H1 (cell line): ENCODE results near the gene UFSP2. TPM values are rescaled to one million over a fixed set of nuclear protein-coding genes. Genes with fewer than 3 reads are reported as not detected.

Experiments used
- CTCF ChIA-PET: fragments of 300-600 bp; sonication (Branson Sonifier 250); formaldehyde crosslinking; loops from one replicate; lab custom pipeline; 2021; ENCODE audit not compliant: partially characterized antibody; lab: Charles Lee
- POLR2A ChIA-PET: fragments of 300-600 bp; sonication (Branson Sonifier 250); formaldehyde crosslinking; loops from one replicate; lab custom pipeline; 2021; ENCODE audit warnings: inconsistent platforms; ENCODE audit not compliant: partially characterized antibody; lab: Charles Lee
- DNase-seq, 2 experiments: peaks; one replicate each; pipeline versions ENCODE4 v3.0.0 to v3.0.0-alpha.2; 2010 to 2022; ENCODE audit warnings: low spot score in 2 of 2, low read depth in 1 of 2, mixed read lengths in 1 of 2
- FAIRE-seq: peaks from 2 replicates; lab custom pipeline; 2011; peaks lifted over from hg19 to GRCh38; lab: Jason Lieb, UNC
- H2AFZ ChIP-seq: 2 replicates; pipeline ENCODE4 v1.8.1; 2012; ENCODE audit warnings: low read length, inconsistent platforms
- H2AK5ac ChIP-seq: 2 replicates; pipeline ENCODE4 v1.6.1; 2013; ENCODE audit warnings: low read depth, low read length
- H2BK120ac ChIP-seq: replicated peaks from 2 replicates; pipeline ENCODE3; 2013; ENCODE audit warnings: low read depth, low read length, inconsistent platforms
- H2BK12ac ChIP-seq: 2 replicates; pipeline ENCODE4 v1.6.1; 2013; ENCODE audit warnings: low read depth, low read length
- H2BK15ac ChIP-seq: 2 replicates; pipeline ENCODE4 v1.6.1; 2013; ENCODE audit warnings: low read length
- H2BK20ac ChIP-seq: 2 replicates; pipeline ENCODE4 v1.6.1; 2013; ENCODE audit warnings: low read length
- H2BK5ac ChIP-seq: 2 replicates; pipeline ENCODE4 v1.6.1; 2013; ENCODE audit warnings: low read depth, low read length
- H3K14ac ChIP-seq: 2 replicates; pipeline ENCODE4 v1.6.1; 2013; ENCODE audit warnings: inconsistent platforms; ENCODE audit not compliant: insufficient read length
- H3K18ac ChIP-seq: 2 replicates; pipeline ENCODE4 v1.6.1; 2013; ENCODE audit warnings: low read length; ENCODE audit errors: extremely low read depth
- H3K23ac ChIP-seq: 2 replicates; pipeline ENCODE4 v1.6.1; 2013; ENCODE audit warnings: inconsistent platforms; ENCODE audit not compliant: insufficient read length
- H3K23me2 ChIP-seq: 2 replicates; pipeline ENCODE4 v1.6.1; 2013; ENCODE audit warnings: low read depth, low read length
- H3K27ac ChIP-seq: 2 replicates; pipeline ENCODE4 v1.6.1; 2011; ENCODE audit warnings: low read depth, low read length, inconsistent platforms
- H3K27me3 ChIP-seq, 4 experiments: replicated peaks in 1 of 4; 1 replicate in 1 of 4; 2 replicates in 3 of 4; pipeline versions ENCODE4 v1.6.1 to v1.8.1; 2011 to 2013; ENCODE audit warnings: low read length in 3 of 4, mild to moderate bottlenecking in 3 of 4, inconsistent platforms in 2 of 4, mixed read lengths in 2 of 4, moderate library complexity in 1 of 4; ENCODE audit not compliant: control insufficient read depth in 3 of 4, insufficient read depth in 3 of 4; ENCODE audit errors: extremely low read depth in 1 of 4
- H3K36me3 ChIP-seq, 4 experiments: 2 replicates each; pipeline versions ENCODE4 v1.6.1 to v1.8.1; 2011 to 2013; ENCODE audit warnings: mild to moderate bottlenecking in 4 of 4, low read length in 3 of 4, moderate library complexity in 2 of 4, control low read depth in 1 of 4, inconsistent platforms in 1 of 4; ENCODE audit not compliant: insufficient read depth in 4 of 4, control insufficient read depth in 2 of 4
- H3K4ac ChIP-seq: replicated peaks from 2 replicates; pipeline ENCODE3; 2013; ENCODE audit warnings: low read length, low read depth, mixed read lengths, inconsistent platforms; ENCODE audit not compliant: insufficient read length
- H3K4me1 ChIP-seq, 4 experiments: replicated peaks in 1 of 4; 1 replicate in 1 of 4; 2 replicates in 3 of 4; pipeline versions ENCODE4 v1.6.1 to v1.8.1; 2011 to 2013; ENCODE audit warnings: low read length in 3 of 4, inconsistent platforms in 2 of 4, mixed read lengths in 1 of 4; ENCODE audit not compliant: insufficient read depth in 4 of 4, control insufficient read depth in 3 of 4
- H3K4me2 ChIP-seq, 2 experiments: 2 replicates each; pipeline versions ENCODE4 v1.6.1 to v1.8.1; 2011 to 2013; ENCODE audit warnings: low read depth in 2 of 2, low read length in 2 of 2, control low read depth in 1 of 2, inconsistent platforms in 1 of 2, mild to moderate bottlenecking in 1 of 2; ENCODE audit not compliant: insufficient read depth in 1 of 2
- H3K4me3 ChIP-seq, 4 experiments: fragments of 200-600, 300-600 bp in 1 of 4; sonication (generic), shearing (Covaris generic), sonication (Bioruptor Twin) in 1 of 4; 2 replicates each; pipeline versions ENCODE4 v1.5.1 to v1.8.1; 2011 to 2016; ENCODE audit warnings: low read length in 4 of 4, low read depth in 3 of 4, control low read depth in 2 of 4, inconsistent platforms in 2 of 4, mild to moderate bottlenecking in 2 of 4, mixed read lengths in 1 of 4, moderate library complexity in 1 of 4; ENCODE audit not compliant: insufficient read depth in 2 of 4; ENCODE audit errors: extremely low read depth in 1 of 4
- H3K56ac ChIP-seq: replicated peaks from 2 replicates; pipeline ENCODE3; 2013; ENCODE audit warnings: low read depth, mild to moderate bottlenecking, mixed read lengths, low read length, inconsistent platforms; ENCODE audit not compliant: insufficient read length
- H3K79me1 ChIP-seq: 2 replicates; pipeline ENCODE4 v1.6.1; 2013; ENCODE audit warnings: low read depth, low read length, control low read depth
- H3K79me2 ChIP-seq, 2 experiments: 2 replicates each; pipeline versions ENCODE4 v1.6.1 to v1.8.1; 2012 to 2013; ENCODE audit warnings: low read length in 2 of 2, mild to moderate bottlenecking in 2 of 2, inconsistent platforms in 1 of 2; ENCODE audit not compliant: insufficient read depth in 2 of 2, control insufficient read depth in 1 of 2
- H3K9ac ChIP-seq, 4 experiments: replicated peaks in 1 of 4; 1 replicate in 1 of 4; 2 replicates in 3 of 4; pipeline versions ENCODE4 v1.6.1 to v1.8.1; 2011 to 2013; ENCODE audit warnings: low read depth in 3 of 4, low read length in 3 of 4, control low read depth in 2 of 4, mild to moderate bottlenecking in 2 of 4, moderate library complexity in 2 of 4, inconsistent platforms in 1 of 4; ENCODE audit errors: extremely low read depth in 1 of 4
- H3K9me3 ChIP-seq, 2 experiments: 2 replicates each; pipeline versions ENCODE4 v1.6.1 to v1.8.1; 2012 to 2013; ENCODE audit warnings: mild to moderate bottlenecking in 2 of 2, moderate library complexity in 2 of 2, control low read depth in 1 of 2, inconsistent platforms in 1 of 2, low read depth in 1 of 2, low read length in 1 of 2, mixed read lengths in 1 of 2; ENCODE audit not compliant: insufficient read depth in 2 of 2
- H4K20me1 ChIP-seq, 2 experiments: replicated peaks in 1 of 2; 2 replicates each; pipeline versions ENCODE3 to v1.8.1; 2011 to 2013; ENCODE audit warnings: inconsistent platforms in 2 of 2, low read length in 2 of 2, mild to moderate bottlenecking in 1 of 2; ENCODE audit not compliant: insufficient read depth in 2 of 2, control insufficient read depth in 1 of 2
- H4K5ac ChIP-seq: 2 replicates; pipeline ENCODE4 v1.6.1; 2013; ENCODE audit warnings: low read length, low read depth, mixed read lengths, inconsistent platforms; ENCODE audit not compliant: insufficient read length
- H4K8ac ChIP-seq: 2 replicates; pipeline ENCODE4 v1.8.0; 2013; ENCODE audit warnings: mild to moderate bottlenecking, moderate library complexity, low read length, inconsistent platforms; ENCODE audit not compliant: insufficient read depth; ENCODE audit errors: extremely low read depth
- H4K91ac ChIP-seq: replicated peaks from 2 replicates; pipeline ENCODE3; 2013; ENCODE audit warnings: low read length, mixed read lengths, inconsistent platforms; ENCODE audit not compliant: insufficient read length
- CBX5 ChIP-seq: fragments of 300-800, 300-1000 bp; sonication (generic); IDR thresholded peaks from 2 replicates; pipeline ENCODE4 v1.7.1; 2016; ENCODE audit warnings: antibody characterized with exemption, low read length, low read depth
- HDAC6 ChIP-seq: IDR thresholded peaks from one replicate; pipeline ENCODE4 v1.7.1; 2012; ENCODE audit warnings: low read depth, mild to moderate bottlenecking, inconsistent platforms, low read length, moderate library complexity
- NANOG ChIP-seq: IDR thresholded peaks from 2 replicates; pipeline ENCODE4 v1.6.1; 2011; ENCODE audit warnings: low read length, low read depth, mild to moderate bottlenecking, inconsistent platforms; ENCODE audit not compliant: insufficient read depth, poor library complexity, severe bottlenecking
- WGBS, 2 experiments: shearing (Covaris generic) in 1 of 2; methylation state at CpG; one replicate each; pipeline versions ENCODE4 v1.1.6 to v1.1.7; 2013 to 2015; ENCODE audit warnings: low lambda C conversion rate in 2 of 2, mixed read lengths in 2 of 2, inconsistent platforms in 1 of 2, low coverage in 1 of 2, missing lambda C conversion rate in 1 of 2; ENCODE audit not compliant: insufficient replicate concordance in 2 of 2, insufficient coverage in 1 of 2, insufficient read length in 1 of 2; ENCODE audit errors: extremely low coverage in 1 of 2, missing lambda C conversion rate in 1 of 2; 5-methylcytosine and 5-hydroxymethylcytosine counted together
- polyA plus RNA-seq, 7 experiments: library from polyadenylated mRNA; depleted of rRNA in 3 of 7; stranded (reverse) in 5 of 7; unstranded in 2 of 7; fragments of >200 nt in 5 of 7; fragments of 200-250 nt in 2 of 7; gene quantifications; 1 replicate in 5 of 7; 2 replicates in 1 of 7; 4 replicates in 1 of 7; pipeline versions ENCODE4 v1.2.1 to v1.2.3, GENCODE V29; 2011 to 2013; ENCODE audit warnings: missing spikeins in 2 of 7, mixed read lengths in 2 of 7
- total RNA-seq: library from RNA; stranded (reverse); fragmentation: NEBNext Ultra II Directional; extraction: Animal tissue kit (Norgen Biotek cat#: 25700); gene quantifications from 2 replicates; pipeline ENCODE4 v1.2.1, GENCODE V29; 2021

Gene UFSP2
- total and polyA plus RNA-seq, 2 of the 8 experiments (the other 6 are each of a cell fraction or from before 2014, with no cell fraction given): 22.9 to 26.0 TPM

DNA sequence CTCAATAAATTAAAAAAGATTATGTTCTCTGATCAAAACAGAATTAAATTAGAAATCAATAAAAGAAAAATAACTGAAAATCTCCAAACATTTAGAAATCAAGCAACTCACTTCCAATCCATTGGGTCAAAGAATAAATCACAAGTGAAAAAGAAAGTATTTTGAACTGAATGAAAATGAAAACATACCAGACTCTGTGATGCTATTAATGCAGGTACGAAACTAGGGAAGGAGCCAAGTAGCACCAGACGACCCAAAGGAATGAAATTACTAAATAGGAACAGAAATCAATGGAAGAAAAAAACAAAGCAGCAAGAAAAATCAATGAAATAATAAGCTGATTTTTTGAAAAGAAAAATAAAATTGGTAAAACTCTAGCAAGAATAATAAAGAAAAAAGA lies 30.4 kb upstream of the UFSP2 start:
- H3K23ac ChIP-seq: no peak overlapping the region
- no peak overlapping the region for H4K91ac ChIP-seq
- no peaks in the 10 kb centered on the region for H3K27me3 ChIP-seq
- H3K9me3 ChIP-seq: no peaks in the 10 kb centered on the region
- H4K5ac ChIP-seq: no peak overlapping the region
- H4K20me1 ChIP-seq: no peaks in the 10 kb centered on the region
- FAIRE-seq: no peak
- H2BK120ac ChIP-seq: no peak overlapping the region
- no peaks in the 10 kb centered on the region for H3K79me1 ChIP-seq
- ChIA-PET POLR2A (no interaction called here), CTCF (interaction anchor here (0.6 to 1.3 kb wide), 2 partner anchors 9 to 171 kb away, joined by 3 read pairs; no protein-coding TSS in a partner anchor)
- no peak overlapping the region for H3K18ac ChIP-seq
- no peaks in the 10 kb centered on the region for H3K79me2 ChIP-seq
- no peak overlapping the region for H3K4me2 ChIP-seq
- no peak overlapping the region for H3K27ac ChIP-seq
- WGBS, 2 experiments: 68% methylated on average over 2 of the region's 2 CpGs; no CpG with 5 or more reads in 1 of the 2 experiments
- no peak for TF ChIP-seq NANOG
- TF ChIP-seq HDAC6: no peak
- no peak for TF ChIP-seq CBX5
- H3K9ac ChIP-seq: no peak overlapping the region
- H3K23me2 ChIP-seq: no peaks in the 10 kb centered on the region
- H3K14ac ChIP-seq: no peak overlapping the region
- no peaks in the 10 kb centered on the region for H3K36me3 ChIP-seq
- no peak overlapping the region for H3K4me3 ChIP-seq
- no peak overlapping the region for H4K8ac ChIP-seq
- H2BK20ac ChIP-seq: no peak overlapping the region
- H3K4me1 ChIP-seq: peaks cover 0 to 5% (median 1%) of the 10 kb centered on the region in 4 experiments; a peak in 1 of 7 replicates
- H2AK5ac ChIP-seq: no peak overlapping the region
- H2BK12ac ChIP-seq: no peak overlapping the region
- no peak overlapping the region for H3K4ac ChIP-seq
- no peak overlapping the region for H2BK5ac ChIP-seq
- no peak for DNase-seq
- no peak overlapping the region for H2AFZ ChIP-seq
- no peak overlapping the region for H3K56ac ChIP-seq
- H2BK15ac ChIP-seq: no peak overlapping the region
